Measurements from ENCODE around the gene KPNA6.

DNA sequence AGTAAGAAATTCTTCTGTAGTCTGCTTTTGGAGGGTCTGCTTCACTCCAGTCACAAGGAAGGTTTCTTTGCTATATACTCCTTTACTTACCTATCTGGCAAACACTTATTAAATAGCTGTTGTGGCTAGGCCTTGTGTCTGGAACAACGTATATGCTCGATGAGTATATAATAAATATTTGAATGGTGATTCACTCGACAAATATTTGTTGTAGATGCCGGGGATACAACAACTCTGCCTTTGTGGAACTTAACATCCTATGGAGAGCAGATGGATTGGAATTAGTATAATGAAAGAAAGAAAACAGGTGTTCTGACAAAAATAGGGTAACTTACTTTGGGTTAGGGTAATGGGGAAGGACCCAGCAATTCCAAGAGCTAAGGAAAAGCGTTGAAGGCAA lies 31.1 kb downstream of the KPNA6 start:
- TF ChIP-seq, protein P1, sequence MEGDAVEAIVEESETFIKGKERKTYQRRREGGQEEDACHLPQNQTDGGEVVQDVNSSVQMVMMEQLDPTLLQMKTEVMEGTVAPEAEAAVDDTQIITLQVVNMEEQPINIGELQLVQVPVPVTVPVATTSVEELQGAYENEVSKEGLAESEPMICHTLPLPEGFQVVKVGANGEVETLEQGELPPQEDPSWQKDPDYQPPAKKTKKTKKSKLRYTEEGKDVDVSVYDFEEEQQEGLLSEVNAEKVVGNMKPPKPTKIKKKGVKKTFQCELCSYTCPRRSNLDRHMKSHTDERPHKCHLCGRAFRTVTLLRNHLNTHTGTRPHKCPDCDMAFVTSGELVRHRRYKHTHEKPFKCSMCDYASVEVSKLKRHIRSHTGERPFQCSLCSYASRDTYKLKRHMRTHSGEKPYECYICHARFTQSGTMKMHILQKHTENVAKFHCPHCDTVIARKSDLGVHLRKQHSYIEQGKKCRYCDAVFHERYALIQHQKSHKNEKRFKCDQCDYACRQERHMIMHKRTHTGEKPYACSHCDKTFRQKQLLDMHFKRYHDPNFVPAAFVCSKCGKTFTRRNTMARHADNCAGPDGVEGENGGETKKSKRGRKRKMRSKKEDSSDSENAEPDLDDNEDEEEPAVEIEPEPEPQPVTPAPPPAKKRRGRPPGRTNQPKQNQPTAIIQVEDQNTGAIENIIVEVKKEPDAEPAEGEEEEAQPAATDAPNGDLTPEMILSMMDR (IDR thresholded peaks at IDR 0.05; ENCODE audit: low read length): no peak
- TF ChIP-seq EZH2 (optimal IDR thresholded peaks at IDR 0.05; ENCODE audit: low read depth, low read length) (no peak), EZH2phosphoT487 (IDR thresholded peaks at IDR 0.05; ENCODE audit: low read length) (no peak)
